ENCODE data around the gene SRC. TPM values are rescaled to one million over a fixed set of nuclear protein-coding genes. Genes with fewer than 3 reads are reported as not detected.
A peak's percentile ranks its signal among the peaks of the same experiment; 100 is the strongest.

The SRC gene
- total RNA-seq, 4 donors from 2014 or later = 27.5 to 52.2 (median 42.3) TPM

DNA sequence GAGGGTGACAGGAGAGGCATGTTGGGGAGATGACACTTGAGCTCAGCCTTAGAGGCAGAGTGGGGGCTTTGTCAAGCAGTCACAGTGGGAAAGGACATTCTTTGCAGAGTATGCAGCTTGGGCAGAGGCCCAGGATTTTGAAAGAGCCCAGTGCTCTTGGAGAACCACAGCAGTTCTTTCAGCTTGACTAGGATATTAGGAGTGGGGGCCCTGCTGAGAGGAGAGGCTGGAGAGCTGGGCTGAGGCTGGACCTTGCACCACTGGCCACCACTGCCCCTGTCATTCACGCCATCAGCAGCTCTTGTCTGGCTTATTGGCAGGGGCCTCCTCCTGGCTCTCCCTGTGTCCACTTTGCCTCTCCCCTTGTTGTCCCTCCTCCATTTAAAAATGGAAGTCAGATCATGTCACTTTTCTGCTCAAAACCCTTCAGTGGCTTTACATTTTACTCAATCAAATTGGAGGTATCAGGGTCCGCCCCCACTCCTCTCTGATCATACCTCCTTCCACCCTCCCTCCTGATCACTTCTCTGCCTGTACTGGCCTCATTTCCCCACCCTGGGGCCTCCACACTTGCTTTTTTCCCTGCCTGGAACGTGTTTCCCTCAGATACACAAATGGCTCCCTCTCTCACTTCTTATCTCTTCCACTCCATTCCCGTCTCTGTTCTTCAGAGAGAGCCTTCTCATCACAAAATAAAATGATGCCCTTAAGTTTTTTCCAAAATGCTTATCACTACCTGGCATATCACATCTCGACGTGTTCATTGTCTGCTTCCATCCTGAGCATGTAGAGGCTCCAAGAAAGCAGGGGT lies 46.0 kb upstream of the SRC start:
- no peaks in the 10 kb centered on the region for H3K9me3 ChIP-seq
- H3K4me3 ChIP-seq = no peak overlapping the region
- no peak for DNase-seq (ENCODE audit: extremely low spot score)
- intact Hi-C loops (cut with DNase I) = no loop called here
- H3K27ac ChIP-seq (replicated peaks in 1 of 4) = peak overlapping the region; percentile 23 to 83 (median 38)
- WGBS = 85% methylated on average over 6 of the region's 6 CpGs
- no peaks in the 10 kb centered on the region for H3K27me3 ChIP-seq
- TF ChIP-seq POLR2A (IDR thresholded peaks at IDR 0.05; ENCODE audit: low read depth) = no peak
- TF ChIP-seq EP300 (IDR thresholded peaks at IDR 0.05) = no peak
- TF ChIP-seq POLR2AphosphoS5 (IDR thresholded peaks at IDR 0.05) = no peak
- TF ChIP-seq, protein P1, sequence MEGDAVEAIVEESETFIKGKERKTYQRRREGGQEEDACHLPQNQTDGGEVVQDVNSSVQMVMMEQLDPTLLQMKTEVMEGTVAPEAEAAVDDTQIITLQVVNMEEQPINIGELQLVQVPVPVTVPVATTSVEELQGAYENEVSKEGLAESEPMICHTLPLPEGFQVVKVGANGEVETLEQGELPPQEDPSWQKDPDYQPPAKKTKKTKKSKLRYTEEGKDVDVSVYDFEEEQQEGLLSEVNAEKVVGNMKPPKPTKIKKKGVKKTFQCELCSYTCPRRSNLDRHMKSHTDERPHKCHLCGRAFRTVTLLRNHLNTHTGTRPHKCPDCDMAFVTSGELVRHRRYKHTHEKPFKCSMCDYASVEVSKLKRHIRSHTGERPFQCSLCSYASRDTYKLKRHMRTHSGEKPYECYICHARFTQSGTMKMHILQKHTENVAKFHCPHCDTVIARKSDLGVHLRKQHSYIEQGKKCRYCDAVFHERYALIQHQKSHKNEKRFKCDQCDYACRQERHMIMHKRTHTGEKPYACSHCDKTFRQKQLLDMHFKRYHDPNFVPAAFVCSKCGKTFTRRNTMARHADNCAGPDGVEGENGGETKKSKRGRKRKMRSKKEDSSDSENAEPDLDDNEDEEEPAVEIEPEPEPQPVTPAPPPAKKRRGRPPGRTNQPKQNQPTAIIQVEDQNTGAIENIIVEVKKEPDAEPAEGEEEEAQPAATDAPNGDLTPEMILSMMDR (IDR thresholded peaks at IDR 0.05) = no peak
- peaks cover 3 to 59% (median 34%) of the 10 kb centered on the region in 4 donors for H3K36me3 ChIP-seq
- H3K4me1 ChIP-seq = peaks cover 17 to 56% (median 53%) of the 10 kb centered on the region in 4 donors

DNA sequence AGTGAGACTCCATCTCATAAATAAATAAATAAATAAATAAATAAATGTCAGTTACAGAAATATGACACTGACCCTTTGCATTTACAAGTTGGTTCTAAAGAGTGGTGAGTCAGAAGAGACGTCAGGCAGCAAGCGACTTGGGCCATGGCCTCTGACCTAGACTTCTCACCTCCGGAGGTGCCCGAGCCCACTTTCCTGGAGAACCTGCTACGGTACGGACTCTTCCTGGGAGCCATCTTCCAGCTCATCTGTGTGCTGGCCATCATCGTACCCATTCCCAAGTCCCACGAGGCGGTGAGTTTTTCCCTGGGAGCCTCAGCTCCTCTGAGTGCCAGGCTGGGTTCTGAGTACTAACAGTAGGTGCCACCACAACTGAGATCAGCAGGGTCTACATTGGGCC lies 44.8 kb upstream of the SRC start:
- DNase-seq (ENCODE audit: extremely low spot score) = no peak
- no peak for TF ChIP-seq POLR2AphosphoS5 (IDR thresholded peaks at IDR 0.05)
- TF ChIP-seq EP300 (IDR thresholded peaks at IDR 0.05) = no peak
- no peak for TF ChIP-seq POLR2A (IDR thresholded peaks at IDR 0.05; ENCODE audit: low read depth)
- TF ChIP-seq, protein P1 (IDR thresholded peaks at IDR 0.05) = no peak
- H3K36me3 ChIP-seq = peaks cover 3 to 67% (median 35%) of the 10 kb centered on the region in 4 donors
- 97% methylated on average over 9 of the region's 9 CpGs for WGBS
- no peak overlapping the region for H3K27ac ChIP-seq (replicated peaks in 1 of 4)
- intact Hi-C loops (cut with DNase I) = no loop called here
- H3K4me1 ChIP-seq = peaks cover 17 to 55% (median 46%) of the 10 kb centered on the region in 4 donors
- H3K4me3 ChIP-seq = no peak overlapping the region
- no peaks in the 10 kb centered on the region for H3K9me3 ChIP-seq
- H3K27me3 ChIP-seq = no peaks in the 10 kb centered on the region

DNA sequence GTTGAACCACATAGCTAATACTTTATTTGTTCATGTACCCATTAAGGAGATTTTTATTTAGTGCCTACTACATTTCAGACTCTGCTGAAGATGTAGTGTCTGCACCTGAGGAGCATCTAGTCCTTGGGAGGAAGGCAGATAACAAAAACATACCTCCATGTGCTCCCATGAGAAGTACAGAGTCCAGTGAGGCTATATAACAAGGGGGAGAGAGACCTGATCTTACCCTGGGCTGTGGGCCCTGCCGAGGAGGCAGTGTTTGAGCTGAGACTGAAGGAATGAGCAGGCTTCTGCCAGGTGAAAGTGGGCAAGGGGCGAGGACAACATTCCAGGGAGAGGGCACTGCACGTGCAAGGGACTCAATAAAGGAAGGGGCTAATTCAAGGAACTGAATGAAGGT lies 44.4 kb upstream of the SRC start:
- WGBS = 86% methylated on average over 3 of the region's 3 CpGs
- intact Hi-C loops (cut with DNase I) = no loop called here
- Histone ChIP-seq H3K27me3 (no peaks in the 10 kb centered on the region), H3K4me3 (no peak overlapping the region), H3K4me1 (peaks cover 13 to 53% (median 44%) of the 10 kb centered on the region in 4 donors), H3K9me3 (no peaks in the 10 kb centered on the region), H3K27ac (replicated peaks in 1 of 4) (no peak overlapping the region), H3K36me3 (peaks cover 3 to 67% (median 36%) of the 10 kb centered on the region in 4 donors)
- no peak for TF ChIP-seq POLR2AphosphoS5 (IDR thresholded peaks at IDR 0.05)
- TF ChIP-seq EP300 (IDR thresholded peaks at IDR 0.05) = no peak
- TF ChIP-seq, protein P1 (IDR thresholded peaks at IDR 0.05) = no peak
- no peak for TF ChIP-seq POLR2A (IDR thresholded peaks at IDR 0.05; ENCODE audit: low read depth)
- no peak for DNase-seq (ENCODE audit: extremely low spot score)

- H3K27me3 ChIP-seq = no peaks in the 10 kb centered on the region
- 56% methylated on average over 2 of the region's 2 CpGs for WGBS
- H3K27ac ChIP-seq (replicated peaks in 1 of 4) = no peak overlapping the region
- no peak overlapping the region for H3K4me3 ChIP-seq
- no peak for TF ChIP-seq EP300 (IDR thresholded peaks at IDR 0.05)
- TF ChIP-seq, protein P1 (IDR thresholded peaks at IDR 0.05) = no peak
- TF ChIP-seq POLR2A (IDR thresholded peaks at IDR 0.05; ENCODE audit: low read depth) = no peak
- TF ChIP-seq POLR2AphosphoS5 (IDR thresholded peaks at IDR 0.05) = no peak
- peaks cover 0 to 47% (median 35%) of the 10 kb centered on the region in 4 donors for H3K4me1 ChIP-seq
- peaks cover 3 to 71% (median 39%) of the 10 kb centered on the region in 4 donors for H3K36me3 ChIP-seq
- no peak for DNase-seq (ENCODE audit: extremely low spot score)
- H3K9me3 ChIP-seq = no peaks in the 10 kb centered on the region
- intact Hi-C loops (cut with DNase I) = no loop called here
Measured at GRCh38 chr20:37302981-37303380, 43.0 kb upstream of the SRC start.

Data from esophagus muscularis mucosa (tissue), 4 donors.